GM13976 (cell line): ENCODE measurements around the gene ANAPC4.

Experiments
- DNase-seq: peaks from one replicate; pipeline ENCODE4 v3.0.0; 2012; ENCODE audit warnings: low spot score
- in situ Hi-C: fragments of 300-500 bp; cut with MboI; formaldehyde crosslinking; loops from one replicate; pipeline ENCODE4 v1.12.0; 2022; ENCODE audit warnings: low sequenced_read_pairs, mixed read lengths, inconsistent platforms; ENCODE audit not compliant: unreplicated experiment
- TF ChIP-seq, protein P1 (sequence below): IDR thresholded peaks from 2 replicates; pipeline ENCODE4 v1.5.1; 2012; ENCODE audit warnings: borderline replicate concordance, mild to moderate bottlenecking; ENCODE audit not compliant: insufficient read depth; ENCODE audit errors: extremely low read depth, missing control alignments, control extremely low read depth

ANAPC4 gene

DNA sequence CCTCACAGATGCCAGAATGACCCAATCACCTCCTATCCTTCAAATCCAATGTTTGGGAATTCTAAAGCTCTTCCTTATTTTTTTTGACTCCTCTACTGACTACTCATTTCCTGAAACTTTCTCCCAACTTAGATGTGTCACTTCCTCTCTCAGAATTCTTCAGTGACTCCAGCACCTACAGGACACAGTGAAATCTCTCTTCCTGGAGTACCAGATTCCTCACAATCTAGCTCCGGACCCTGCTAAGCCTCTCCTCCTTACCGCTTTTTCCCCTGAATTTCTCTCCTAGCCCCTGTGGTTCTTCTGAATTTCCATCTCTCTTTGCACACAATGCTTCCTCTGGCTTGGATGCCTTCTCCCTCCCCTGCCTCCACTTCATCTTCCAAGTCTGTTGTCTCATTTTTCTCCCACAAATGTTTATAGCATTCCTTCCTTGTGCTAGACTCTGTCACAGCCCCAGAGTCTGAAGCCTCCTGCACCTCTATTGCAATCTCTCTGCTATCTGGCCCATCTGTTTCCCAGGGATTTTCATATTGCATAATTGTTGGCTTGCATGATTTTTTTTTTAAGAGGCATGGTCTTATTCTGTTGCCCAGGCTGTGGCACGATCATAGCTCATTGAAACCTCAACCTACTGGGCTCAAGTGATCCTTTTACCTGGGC is 80.1 kb downstream of the ANAPC4 start:
- in situ Hi-C loops: no loop called here
- DNase-seq: no peak

DNA sequence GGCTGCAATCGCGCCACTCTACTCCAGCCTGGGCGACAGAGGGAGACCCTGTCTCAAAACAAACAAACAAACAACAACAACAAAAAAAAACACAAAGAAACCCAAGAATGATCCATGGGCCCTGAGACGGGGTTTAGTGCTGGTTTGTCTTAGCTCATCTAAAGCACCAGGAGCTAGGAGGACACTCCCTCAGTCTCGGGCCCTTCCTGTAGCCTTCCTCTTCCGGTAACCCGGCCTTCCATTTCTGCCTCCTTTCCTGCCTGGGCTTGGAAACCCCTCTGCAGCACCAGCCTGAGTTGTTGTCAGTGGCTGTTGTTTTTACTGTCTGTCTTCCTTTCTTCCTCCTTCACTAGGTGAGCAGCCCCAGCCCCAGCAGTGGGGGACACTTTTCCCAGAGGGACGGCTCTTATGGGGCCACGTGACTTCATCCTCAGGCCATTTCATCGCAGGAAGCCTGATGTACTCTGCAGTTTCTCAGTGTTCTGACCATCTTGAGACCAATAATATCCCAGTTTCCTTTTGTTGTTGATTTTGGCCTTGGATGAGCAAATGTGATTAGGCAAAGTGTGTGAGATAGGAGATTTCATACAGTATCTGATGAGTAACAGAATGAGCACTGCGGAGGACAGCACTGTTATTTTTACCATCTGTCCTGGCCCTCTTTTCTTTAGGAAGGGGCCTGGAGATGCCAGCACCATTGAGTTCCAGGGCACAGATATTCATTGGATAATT is 90.1 kb downstream of the ANAPC4 start:
- no peak for DNase-seq
- TF ChIP-seq, protein P1, sequence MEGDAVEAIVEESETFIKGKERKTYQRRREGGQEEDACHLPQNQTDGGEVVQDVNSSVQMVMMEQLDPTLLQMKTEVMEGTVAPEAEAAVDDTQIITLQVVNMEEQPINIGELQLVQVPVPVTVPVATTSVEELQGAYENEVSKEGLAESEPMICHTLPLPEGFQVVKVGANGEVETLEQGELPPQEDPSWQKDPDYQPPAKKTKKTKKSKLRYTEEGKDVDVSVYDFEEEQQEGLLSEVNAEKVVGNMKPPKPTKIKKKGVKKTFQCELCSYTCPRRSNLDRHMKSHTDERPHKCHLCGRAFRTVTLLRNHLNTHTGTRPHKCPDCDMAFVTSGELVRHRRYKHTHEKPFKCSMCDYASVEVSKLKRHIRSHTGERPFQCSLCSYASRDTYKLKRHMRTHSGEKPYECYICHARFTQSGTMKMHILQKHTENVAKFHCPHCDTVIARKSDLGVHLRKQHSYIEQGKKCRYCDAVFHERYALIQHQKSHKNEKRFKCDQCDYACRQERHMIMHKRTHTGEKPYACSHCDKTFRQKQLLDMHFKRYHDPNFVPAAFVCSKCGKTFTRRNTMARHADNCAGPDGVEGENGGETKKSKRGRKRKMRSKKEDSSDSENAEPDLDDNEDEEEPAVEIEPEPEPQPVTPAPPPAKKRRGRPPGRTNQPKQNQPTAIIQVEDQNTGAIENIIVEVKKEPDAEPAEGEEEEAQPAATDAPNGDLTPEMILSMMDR: no peak
- in situ Hi-C loops: no loop called here

More for the DNA sequence above, 80.1 kb downstream of the ANAPC4 start:
- TF ChIP-seq, protein P1: no peak

DNA sequence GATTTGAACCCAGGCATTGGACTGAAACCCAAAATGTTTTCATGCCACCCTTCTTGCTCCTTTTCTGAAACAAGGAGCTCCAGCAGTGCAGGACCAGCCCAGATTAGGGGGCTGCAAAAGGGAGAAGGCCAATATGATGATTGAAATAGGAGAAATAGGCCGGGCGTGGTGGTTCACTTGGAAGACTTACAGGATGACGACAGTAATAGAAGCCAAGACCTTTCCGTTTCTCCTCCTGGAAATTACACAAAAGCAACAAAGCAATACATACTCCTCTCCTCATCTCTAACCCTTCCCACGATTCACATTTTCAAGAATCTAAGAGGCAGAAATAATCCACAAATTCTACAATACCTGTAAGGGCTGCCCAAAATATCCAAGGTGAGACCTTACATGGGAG is 90.8 kb downstream of the ANAPC4 start:
- TF ChIP-seq, protein P1: no peak
- no peak for DNase-seq
- in situ Hi-C loops: no loop called here
